ENCODE measurements around the gene TSSK1B. TPM values are rescaled to one million over a fixed set of nuclear protein-coding genes. Genes with fewer than 3 reads are reported as not detected.

TSSK1B gene
- total and polyA plus RNA-seq, 2 of the 8 experiments (the other 6 are each of a cell fraction or from before 2014, with no cell fraction given) = 0.05 TPM; not detected in 1

- no peak overlapping the region for H2BK120ac ChIP-seq (replicated peaks; ENCODE audit: low read depth, low read length)
- no peaks in the 10 kb centered on the region for H3K9me3 ChIP-seq (ENCODE audit: insufficient read depth in 2 of 2, low read depth in 1 of 2, low read length in 1 of 2)
- no peaks in the 10 kb centered on the region for H3K79me1 ChIP-seq (ENCODE audit: low read depth, low read length)
- no peak overlapping the region for H4K91ac ChIP-seq (replicated peaks; ENCODE audit: insufficient read length, low read length)
- H3K4me2 ChIP-seq (ENCODE audit: insufficient read depth in 1 of 2, low read depth in 2 of 2, low read length in 2 of 2) = no peak overlapping the region
- H3K14ac ChIP-seq (ENCODE audit: insufficient read length) = no peak overlapping the region
- H3K27me3 ChIP-seq (replicated peaks in 1 of 4; ENCODE audit: control insufficient read depth in 3 of 4, extremely low read depth in 1 of 4, insufficient read depth in 3 of 4, low read length in 3 of 4) = no peaks in the 10 kb centered on the region
- H3K9ac ChIP-seq (replicated peaks in 1 of 4; ENCODE audit: extremely low read depth in 1 of 4, low read depth in 3 of 4, low read length in 3 of 4) = no peak overlapping the region
- ChIA-PET CTCF (ENCODE audit: partially characterized antibody) (interaction anchor here (1.0 to 6.0 kb wide), 4 partner anchors 9 to 215 kb away, joined by 3 to 47 read pairs (median 3); partner anchors contain the start of gene MCC), POLR2A (ENCODE audit: partially characterized antibody) (no interaction called here)
- H2BK5ac ChIP-seq (ENCODE audit: low read depth, low read length) = no peak overlapping the region
- no peak overlapping the region for H2BK20ac ChIP-seq (ENCODE audit: low read length)
- no peaks in the 10 kb centered on the region for H3K23me2 ChIP-seq (ENCODE audit: low read depth, low read length)
- H3K56ac ChIP-seq (replicated peaks; ENCODE audit: insufficient read length, low read depth, low read length) = no peak overlapping the region
- no peaks in the 10 kb centered on the region for H3K4me1 ChIP-seq (replicated peaks in 1 of 4; ENCODE audit: control insufficient read depth in 3 of 4, insufficient read depth in 4 of 4, low read length in 3 of 4)
- no peaks in the 10 kb centered on the region for H3K79me2 ChIP-seq (ENCODE audit: control insufficient read depth in 1 of 2, insufficient read depth in 2 of 2, low read length in 2 of 2)
- H3K23ac ChIP-seq (ENCODE audit: insufficient read length) = no peak overlapping the region
- no peak overlapping the region for H2AK5ac ChIP-seq (ENCODE audit: low read depth, low read length)
- no peak overlapping the region for H2BK15ac ChIP-seq (ENCODE audit: low read length)
- no peak overlapping the region for H2AFZ ChIP-seq (ENCODE audit: low read length)
- FAIRE-seq = no peak
- H2BK12ac ChIP-seq (ENCODE audit: low read depth, low read length) = no peak overlapping the region
- no peak overlapping the region for H4K8ac ChIP-seq (ENCODE audit: extremely low read depth, insufficient read depth, low read length)
- H3K36me3 ChIP-seq (ENCODE audit: control insufficient read depth in 2 of 4, insufficient read depth in 4 of 4, low read length in 3 of 4) = no peaks in the 10 kb centered on the region
- no peak overlapping the region for H3K4ac ChIP-seq (replicated peaks; ENCODE audit: insufficient read length, low read depth, low read length)
- H4K5ac ChIP-seq (ENCODE audit: insufficient read length, low read depth, low read length) = no peak overlapping the region
- H3K27ac ChIP-seq (ENCODE audit: low read depth, low read length) = no peak overlapping the region
- no peak overlapping the region for H3K4me3 ChIP-seq (ENCODE audit: extremely low read depth in 1 of 4, insufficient read depth in 2 of 4, low read depth in 3 of 4, low read length in 4 of 4)
- no peak for DNase-seq (ENCODE audit: low read depth in 1 of 2, low spot score in 2 of 2)
- H3K18ac ChIP-seq (ENCODE audit: extremely low read depth, low read length) = no peak overlapping the region
- H4K20me1 ChIP-seq (replicated peaks in 1 of 2; ENCODE audit: control insufficient read depth in 1 of 2, insufficient read depth in 2 of 2, low read length in 2 of 2) = no peaks in the 10 kb centered on the region
- WGBS, 2 experiments (ENCODE audit: extremely low coverage in 1 of 2, insufficient coverage in 1 of 2, insufficient read length in 1 of 2, insufficient replicate concordance in 2 of 2, low coverage in 1 of 2, low lambda C conversion rate in 2 of 2, missing lambda C conversion rate in 1 of 2) = 87% methylated on average over 2 of the region's 2 CpGs; no CpG with 5 or more reads in 1 of the 2 experiments
- TF ChIP-seq RBBP5 (IDR thresholded peaks at IDR 0.05; ENCODE audit: borderline replicate concordance, low read depth, low read length) (no peak), HDAC2 (IDR thresholded peaks at IDR 0.05; ENCODE audit: borderline replicate concordance in 1 of 2, low read depth in 2 of 2, low read length in 2 of 2) (no peak), SIN3A (conservative IDR thresholded peaks at IDR 0.05 in 1 of 2, IDR thresholded peaks at IDR 0.05 in 1 of 2; ENCODE audit: low read depth in 1 of 2, low read length in 2 of 2) (no peak)
These were observed 46.9 kb downstream of the TSSK1B start for GRCh38 chr5:113387844-113388243.
